ENCODE results near the gene EN2.

GRCh38 chr7:155437836-155438235, 20.1 kb upstream of the EN2 start:
- TF ChIP-seq CTCF (conservative IDR thresholded peaks at IDR 0.05; ENCODE audit: low read depth, low read length) = no peak
- no peak for TF ChIP-seq CEBPB (IDR thresholded peaks at IDR 0.05; ENCODE audit: low read depth, low read length)
- TF ChIP-seq BHLHE40 (IDR thresholded peaks at IDR 0.05; ENCODE audit: low read depth, low read length) = no peak
- TF ChIP-seq CHD1 (IDR thresholded peaks at IDR 0.05; ENCODE audit: low read depth, low read length) = no peak
- TF ChIP-seq MAFK (IDR thresholded peaks at IDR 0.05; ENCODE audit: low read depth, low read length) = no peak
- TF ChIP-seq MXI1 (IDR thresholded peaks at IDR 0.05; ENCODE audit: borderline replicate concordance, low read depth, low read length) = no peak
